CD4-positive, alpha-beta T cell treated with Interferon gamma for 1 hour (primary cell): Measurements from ENCODE around the gene PKP4.

Source experiments
- DNase-seq: peaks from one replicate; pipeline ENCODE4 v3.0.0-alpha.2; 2020

Gene PKP4

GRCh38 chr2:158600155-158600802 is 143.5 kb downstream of the PKP4 start:
- DNase-seq, result no peak

- DNase-seq, result no peak
Measured at GRCh38 chr2:158602027-158602426, 145.3 kb downstream of the PKP4 start.

- no peak for DNase-seq
Measured at GRCh38 chr2:158603205-158603604, 146.5 kb downstream of the PKP4 start.

GRCh38 chr2:158603986-158604385 is 147.2 kb downstream of the PKP4 start:
- no peak for DNase-seq

GRCh38 chr2:158610059-158610458 is 153.3 kb downstream of the PKP4 start:
- no peak for DNase-seq

GRCh38 chr2:158616480-158617000 is 159.8 kb downstream of the PKP4 start:
- no peak for DNase-seq

- DNase-seq, result no peak
Measured at GRCh38 chr2:158618891-158619490, 162.2 kb downstream of the PKP4 start.

- DNase-seq, result no peak
Measured at GRCh38 chr2:158619496-158619895, 162.7 kb downstream of the PKP4 start.

GRCh38 chr2:158620656-158621055 is 163.9 kb downstream of the PKP4 start:
- no peak for DNase-seq

GRCh38 chr2:158624071-158624667 is 167.4 kb downstream of the PKP4 start:
- DNase-seq, result no peak

- no peak for DNase-seq
Measured at GRCh38 chr2:158624961-158625360, 168.2 kb downstream of the PKP4 start.

GRCh38 chr2:158629116-158629515 is 172.4 kb downstream of the PKP4 start:
- DNase-seq, result no peak

GRCh38 chr2:158633261-158633660 is 176.5 kb downstream of the PKP4 start:
- DNase-seq, result no peak

- no peak for DNase-seq
Measured at GRCh38 chr2:158634627-158635026, 177.9 kb downstream of the PKP4 start.

GRCh38 chr2:158635961-158636601 is 179.3 kb downstream of the PKP4 start:
- DNase-seq, result no peak

GRCh38 chr2:158637357-158637756 is 180.6 kb downstream of the PKP4 start:
- DNase-seq, result no peak

- DNase-seq, result no peak
Measured at GRCh38 chr2:158644139-158644538, 187.4 kb downstream of the PKP4 start.

GRCh38 chr2:158645299-158645698 is 188.5 kb downstream of the PKP4 start:
- no peak for DNase-seq

GRCh38 chr2:158647436-158648231 is 190.9 kb downstream of the PKP4 start:
- no peak for DNase-seq

GRCh38 chr2:158649846-158650245 is 193.1 kb downstream of the PKP4 start:
- no peak for DNase-seq

- no peak for DNase-seq
Measured at GRCh38 chr2:158650646-158651357, 194.1 kb downstream of the PKP4 start.

GRCh38 chr2:158651358-158652057 is 194.8 kb downstream of the PKP4 start:
- no peak for DNase-seq
